Upper lobe of right lung (tissue), 1 donor: ENCODE results near the gene HTT. TPM values are rescaled to one million over a fixed set of nuclear protein-coding genes. Genes with fewer than 3 reads are reported as not detected.

Experiments used
- ATAC-seq: fragments of 200-7000 bp; cut with Tn5 transposase; one replicate; pipeline ENCODE4 v1.9.1; 2020; ENCODE audit warnings: mild to moderate bottlenecking, moderate library complexity
- DNase-seq: peaks from one replicate; pipeline ENCODE4 v3.0.0-alpha.2; 2020
- H3K27ac ChIP-seq: fragments of 200-600 bp; one replicate; pipeline ENCODE4 v1.8.0; 2022
- H3K27me3 ChIP-seq: fragments of 200-600 bp; one replicate; pipeline ENCODE4 v1.8.0; 2022; ENCODE audit warnings: mild to moderate bottlenecking
- H3K36me3 ChIP-seq: fragments of 200-600 bp; one replicate; pipeline ENCODE4 v1.8.0; 2022
- H3K4me1 ChIP-seq: fragments of 200-600 bp; one replicate; pipeline ENCODE4 v1.8.0; 2022
- H3K4me3 ChIP-seq: fragments of 200-600 bp; one replicate; pipeline ENCODE4 v1.8.0; 2022; ENCODE audit warnings: mild to moderate bottlenecking
- H3K9me3 ChIP-seq: fragments of 200-600 bp; one replicate; pipeline ENCODE4 v1.8.0; 2022
- CTCF ChIP-seq: fragments of 200-600 bp; IDR thresholded peaks from one replicate; pipeline ENCODE4 v1.8.0; 2022; ENCODE audit warnings: antibody characterized with exemption
- intact Hi-C: fragments of 100-400 bp; cut with DNase I; formaldehyde crosslinking; loops from one replicate; pipeline ENCODE4 v1.11.0; 2022
- total RNA-seq: library from RNA; stranded (reverse); fragmentation: NEBNext Ultra II Directional; extraction: Animal tissue kit (Norgen Biotek cat#: 25700); gene quantifications from one replicate; pipeline ENCODE4 v1.2.1, GENCODE V29; 2021
- donor health status: DM: no; HTN: yes; CAD: no; lungs with severe emphysema.

The HTT gene
- total RNA-seq, 1 donor from 2014 or later, result 73.6 TPM

- TF ChIP-seq CTCF, result no peak
- no peak overlapping the region for H3K4me3 ChIP-seq
- no peaks in the 10 kb centered on the region for H3K27me3 ChIP-seq
- H3K36me3 ChIP-seq, result peaks cover 90% of the 10 kb centered on the region
- no peaks in the 10 kb centered on the region for H3K4me1 ChIP-seq
- H3K9me3 ChIP-seq, result no peaks in the 10 kb centered on the region
- DNase-seq, result peak; percentile 25
- no peak for ATAC-seq
- no peak overlapping the region for H3K27ac ChIP-seq
- intact Hi-C loops, result no loop called here
Measured at GRCh38 chr4:3215733-3216132, 141.3 kb downstream of the HTT start.

GRCh38 chr4:3217266-3217665, 142.8 kb downstream of the HTT start:
- no peaks in the 10 kb centered on the region for H3K4me1 ChIP-seq
- intact Hi-C loops, result no loop called here
- no peak overlapping the region for H3K4me3 ChIP-seq
- TF ChIP-seq CTCF, result no peak
- no peaks in the 10 kb centered on the region for H3K9me3 ChIP-seq
- H3K27me3 ChIP-seq, result no peaks in the 10 kb centered on the region
- peaks cover 92% of the 10 kb centered on the region for H3K36me3 ChIP-seq
- ATAC-seq, result no peak
- H3K27ac ChIP-seq, result no peak overlapping the region
- DNase-seq, result no peak

- DNase-seq, result no peak
- TF ChIP-seq CTCF, result no peak
- H3K9me3 ChIP-seq, result no peaks in the 10 kb centered on the region
- no peaks in the 10 kb centered on the region for H3K27me3 ChIP-seq
- ATAC-seq, result no peak
- H3K36me3 ChIP-seq, result peaks cover 92% of the 10 kb centered on the region
- intact Hi-C loops, result no loop called here
- no peak overlapping the region for H3K27ac ChIP-seq
- H3K4me1 ChIP-seq, result no peaks in the 10 kb centered on the region
- no peak overlapping the region for H3K4me3 ChIP-seq
Measured at GRCh38 chr4:3217771-3218170, 143.3 kb downstream of the HTT start.

GRCh38 chr4:3218824-3219760, 144.6 kb downstream of the HTT start:
- no peak for TF ChIP-seq CTCF
- DNase-seq, result no peak
- Histone ChIP-seq H3K4me3 (no peak overlapping the region), H3K9me3 (no peaks in the 10 kb centered on the region), H3K27ac (no peak overlapping the region), H3K27me3 (no peaks in the 10 kb centered on the region), H3K4me1 (no peaks in the 10 kb centered on the region), H3K36me3 (peaks cover 92% of the 10 kb centered on the region)
- ATAC-seq, result no peak
- intact Hi-C loops, result no loop called here

- no peak overlapping the region for H3K4me3 ChIP-seq
- no peak overlapping the region for H3K27ac ChIP-seq
- ATAC-seq (no peak), DNase-seq (no peak)
- no peak for TF ChIP-seq CTCF
- no peaks in the 10 kb centered on the region for H3K9me3 ChIP-seq
- intact Hi-C loops, result no loop called here
- peaks cover 6% of the 10 kb centered on the region for H3K4me1 ChIP-seq
- H3K36me3 ChIP-seq, result peaks cover 96% of the 10 kb centered on the region
- H3K27me3 ChIP-seq, result no peaks in the 10 kb centered on the region
Measured at GRCh38 chr4:3219761-3220475, 145.4 kb downstream of the HTT start.
